ENCODE results near the gene KIAA0319L.
"Not testable (repeated sequence)": the region's sequence is repeated elsewhere in the genome, so short reads cannot be mapped to it uniquely, and the experiment has no call there.

Gene KIAA0319L

DNA sequence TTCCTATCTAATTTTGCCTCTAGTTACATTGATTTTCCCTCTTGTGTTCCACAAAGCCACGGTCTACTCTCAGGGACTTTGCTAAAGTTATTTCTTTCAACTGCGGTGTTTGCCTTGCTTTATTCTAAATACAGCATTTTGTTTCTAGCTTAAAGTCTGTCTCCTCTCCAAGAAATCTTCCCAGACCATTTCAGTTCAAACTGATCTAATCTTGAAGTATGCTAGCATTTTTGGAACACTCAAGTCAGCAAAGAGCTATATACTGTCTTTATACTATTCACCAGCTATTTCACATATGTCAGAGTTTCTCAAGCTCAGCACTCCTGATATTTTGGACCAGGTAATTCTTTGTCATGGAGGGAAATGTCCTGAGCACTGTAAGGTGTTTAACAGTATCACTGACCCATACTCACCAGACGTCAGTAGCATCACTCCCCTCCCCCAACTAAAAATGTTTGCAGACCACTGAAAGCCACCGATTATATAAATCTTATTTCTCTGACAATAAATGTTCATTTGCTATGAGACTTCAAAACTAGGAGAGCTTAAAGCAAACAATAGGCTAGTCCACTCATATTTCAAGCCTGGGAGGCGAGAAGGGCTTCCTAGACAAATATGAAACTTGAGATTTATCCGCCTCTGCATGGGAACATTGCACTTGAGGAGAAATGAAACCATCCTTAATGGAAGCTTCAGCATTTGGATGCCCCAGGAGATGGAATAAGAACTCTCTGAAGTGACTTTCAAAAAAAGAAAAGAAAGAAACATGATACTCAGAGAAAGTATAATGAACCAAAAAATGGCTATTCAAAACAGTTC, 81.1 kb downstream of the KIAA0319L start:
- no peaks in the 10 kb centered on the region for H3K27me3 ChIP-seq (ENCODE audit: insufficient read depth, low read length, poor library complexity)
- no peaks in the 10 kb centered on the region for H3K9me3 ChIP-seq (ENCODE audit: insufficient read depth, low read length, severe bottlenecking)
- TF ChIP-seq, protein P1, sequence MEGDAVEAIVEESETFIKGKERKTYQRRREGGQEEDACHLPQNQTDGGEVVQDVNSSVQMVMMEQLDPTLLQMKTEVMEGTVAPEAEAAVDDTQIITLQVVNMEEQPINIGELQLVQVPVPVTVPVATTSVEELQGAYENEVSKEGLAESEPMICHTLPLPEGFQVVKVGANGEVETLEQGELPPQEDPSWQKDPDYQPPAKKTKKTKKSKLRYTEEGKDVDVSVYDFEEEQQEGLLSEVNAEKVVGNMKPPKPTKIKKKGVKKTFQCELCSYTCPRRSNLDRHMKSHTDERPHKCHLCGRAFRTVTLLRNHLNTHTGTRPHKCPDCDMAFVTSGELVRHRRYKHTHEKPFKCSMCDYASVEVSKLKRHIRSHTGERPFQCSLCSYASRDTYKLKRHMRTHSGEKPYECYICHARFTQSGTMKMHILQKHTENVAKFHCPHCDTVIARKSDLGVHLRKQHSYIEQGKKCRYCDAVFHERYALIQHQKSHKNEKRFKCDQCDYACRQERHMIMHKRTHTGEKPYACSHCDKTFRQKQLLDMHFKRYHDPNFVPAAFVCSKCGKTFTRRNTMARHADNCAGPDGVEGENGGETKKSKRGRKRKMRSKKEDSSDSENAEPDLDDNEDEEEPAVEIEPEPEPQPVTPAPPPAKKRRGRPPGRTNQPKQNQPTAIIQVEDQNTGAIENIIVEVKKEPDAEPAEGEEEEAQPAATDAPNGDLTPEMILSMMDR (IDR thresholded peaks at IDR 0.05; ENCODE audit: borderline replicate concordance, extremely low read depth, low read length, poor library complexity, severe bottlenecking): no peak
- TF ChIP-seq EZH2 (IDR thresholded peaks at IDR 0.05; ENCODE audit: borderline replicate concordance, low read depth, low read length, severe bottlenecking): no peak
- no peak overlapping the region for H3K4me2 ChIP-seq (ENCODE audit: insufficient read depth, low read length)
- peaks cover 30% of the 10 kb centered on the region for H3K36me3 ChIP-seq (ENCODE audit: insufficient read depth, low read length)
- H3K4me1 ChIP-seq (ENCODE audit: insufficient read depth, low read length): no peaks in the 10 kb centered on the region
- no peak overlapping the region for H3K4me3 ChIP-seq (ENCODE audit: low read depth in 1 of 2, low read length in 2 of 2)
- H2AFZ ChIP-seq (ENCODE audit: low read depth, low read length): no peak overlapping the region
- no peaks in the 10 kb centered on the region for H4K20me1 ChIP-seq (ENCODE audit: insufficient read depth, low read length)
- ATAC-seq (ENCODE audit: insufficient read depth, low read depth) (no peak), DNase-seq (no peak)
- no peak overlapping the region for H3K9ac ChIP-seq (ENCODE audit: low read depth, low read length)
- H3K79me2 ChIP-seq (ENCODE audit: insufficient read depth, low read length): no peaks in the 10 kb centered on the region
- H3K27ac ChIP-seq (ENCODE audit: low read length): no peak overlapping the region

DNA sequence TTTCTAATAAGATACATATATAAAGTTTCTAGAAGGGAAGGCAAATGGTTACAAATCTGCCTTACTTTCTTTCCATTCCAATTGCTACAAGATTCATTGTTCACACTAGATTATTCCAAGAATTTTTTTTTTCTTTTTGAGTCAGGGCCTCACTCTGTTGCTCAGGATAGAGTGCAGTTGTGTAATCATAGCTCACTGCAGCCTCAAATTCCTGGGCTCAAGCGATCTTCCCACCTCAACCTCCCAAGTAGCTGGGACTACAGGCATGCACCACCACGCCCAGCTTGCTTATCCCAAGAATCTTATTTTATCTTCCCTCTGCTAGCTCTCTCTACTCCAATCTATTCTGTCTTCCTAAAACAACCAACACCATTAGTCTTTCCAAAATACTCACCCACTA, 81.8 kb downstream of the KIAA0319L start:
- H4K20me1 ChIP-seq (ENCODE audit: insufficient read depth, low read length): no peaks in the 10 kb centered on the region
- DNase-seq (no peak), ATAC-seq (ENCODE audit: insufficient read depth, low read depth) (no peak)
- peaks cover 36% of the 10 kb centered on the region for H3K36me3 ChIP-seq (ENCODE audit: insufficient read depth, low read length)
- TF ChIP-seq EZH2 (IDR thresholded peaks at IDR 0.05; ENCODE audit: borderline replicate concordance, low read depth, low read length, severe bottlenecking): no peak
- TF ChIP-seq, protein P1 (IDR thresholded peaks at IDR 0.05; ENCODE audit: borderline replicate concordance, extremely low read depth, low read length, poor library complexity, severe bottlenecking): no peak
- H3K27ac ChIP-seq (ENCODE audit: low read length): no peak overlapping the region
- H3K4me3 ChIP-seq (ENCODE audit: low read depth in 1 of 2, low read length in 2 of 2): no peak overlapping the region
- H3K27me3 ChIP-seq (ENCODE audit: insufficient read depth, low read length, poor library complexity): no peaks in the 10 kb centered on the region
- H3K9me3 ChIP-seq (ENCODE audit: insufficient read depth, low read length, severe bottlenecking): no peaks in the 10 kb centered on the region
- no peaks in the 10 kb centered on the region for H3K4me1 ChIP-seq (ENCODE audit: insufficient read depth, low read length)
- H3K4me2 ChIP-seq (ENCODE audit: insufficient read depth, low read length): no peak overlapping the region
- no peak overlapping the region for H3K9ac ChIP-seq (ENCODE audit: low read depth, low read length)
- H3K79me2 ChIP-seq (ENCODE audit: insufficient read depth, low read length): no peaks in the 10 kb centered on the region
- no peak overlapping the region for H2AFZ ChIP-seq (ENCODE audit: low read depth, low read length)

DNA sequence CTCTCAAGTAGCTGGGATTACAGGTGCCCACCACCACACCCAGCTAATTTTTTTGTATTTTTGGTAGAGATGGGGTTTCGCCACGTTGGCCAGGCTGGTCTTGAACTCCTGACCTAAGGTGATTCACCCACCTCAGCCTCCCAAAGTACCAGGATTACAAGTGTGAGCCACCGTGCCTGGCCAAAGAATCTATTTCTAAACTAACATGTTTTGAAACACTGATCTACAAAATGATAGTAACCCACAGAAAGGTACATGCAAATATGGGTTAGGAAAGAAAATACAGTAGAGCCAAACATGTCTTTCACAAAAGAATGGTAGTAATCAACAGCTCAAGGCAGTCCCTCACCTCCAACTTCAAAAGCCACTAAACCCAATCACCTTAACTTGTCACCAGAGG, 84.0 kb downstream of the KIAA0319L start:
- H3K36me3 ChIP-seq (ENCODE audit: insufficient read depth, low read length): peaks cover 54% of the 10 kb centered on the region
- not testable (repeated sequence) for H3K9me3 ChIP-seq (ENCODE audit: insufficient read depth, low read length, severe bottlenecking); H3K27me3 ChIP-seq (ENCODE audit: insufficient read depth, low read length, poor library complexity); H2AFZ ChIP-seq (ENCODE audit: low read depth, low read length); H3K4me3 ChIP-seq (ENCODE audit: low read depth in 1 of 2, low read length in 2 of 2); DNase-seq; H4K20me1 ChIP-seq (ENCODE audit: insufficient read depth, low read length); ATAC-seq (ENCODE audit: insufficient read depth, low read depth); H3K27ac ChIP-seq (ENCODE audit: low read length); H3K4me2 ChIP-seq (ENCODE audit: insufficient read depth, low read length); H3K9ac ChIP-seq (ENCODE audit: low read depth, low read length); H3K79me2 ChIP-seq (ENCODE audit: insufficient read depth, low read length); H3K4me1 ChIP-seq (ENCODE audit: insufficient read depth, low read length)

DNA sequence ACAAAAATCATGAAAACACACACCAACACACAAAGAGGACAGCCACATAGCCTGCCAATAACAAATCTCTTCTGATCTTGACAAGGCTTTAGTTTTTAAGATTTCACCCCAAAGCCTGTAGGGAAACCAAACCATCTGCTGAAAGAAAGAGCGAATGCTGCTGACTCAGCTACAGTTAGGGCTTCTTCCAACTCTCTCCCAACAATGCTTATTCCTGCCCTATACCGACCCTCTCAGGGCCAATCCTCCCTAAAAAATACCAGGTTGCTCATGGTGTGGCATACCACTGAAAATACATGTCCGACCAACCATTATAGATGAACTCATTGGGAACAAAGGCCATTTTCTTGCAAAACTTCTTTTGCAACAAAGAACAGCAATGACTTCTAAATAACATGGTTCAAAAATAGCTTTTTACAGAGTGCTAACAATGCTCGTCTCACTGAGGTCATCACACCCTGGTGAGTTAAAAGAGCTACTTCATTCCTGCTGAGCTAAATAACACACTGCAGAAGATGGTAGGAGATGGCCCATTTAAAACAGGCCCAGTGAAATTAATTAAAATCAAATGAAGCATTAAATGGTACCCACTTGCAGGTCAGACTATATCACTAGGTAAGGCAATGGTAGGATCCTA, 86.1 kb downstream of the KIAA0319L start:
- peaks cover 55% of the 10 kb centered on the region for H3K36me3 ChIP-seq (ENCODE audit: insufficient read depth, low read length)
- TF ChIP-seq, protein P1 (IDR thresholded peaks at IDR 0.05; ENCODE audit: borderline replicate concordance, extremely low read depth, low read length, poor library complexity, severe bottlenecking): no peak
- TF ChIP-seq EZH2 (IDR thresholded peaks at IDR 0.05; ENCODE audit: borderline replicate concordance, low read depth, low read length, severe bottlenecking): no peak
- H3K9me3 ChIP-seq (ENCODE audit: insufficient read depth, low read length, severe bottlenecking): no peaks in the 10 kb centered on the region
- no peak overlapping the region for H2AFZ ChIP-seq (ENCODE audit: low read depth, low read length)
- H3K27me3 ChIP-seq (ENCODE audit: insufficient read depth, low read length, poor library complexity): no peaks in the 10 kb centered on the region
- no peak overlapping the region for H3K9ac ChIP-seq (ENCODE audit: low read depth, low read length)
- no peaks in the 10 kb centered on the region for H3K4me1 ChIP-seq (ENCODE audit: insufficient read depth, low read length)
- no peaks in the 10 kb centered on the region for H3K79me2 ChIP-seq (ENCODE audit: insufficient read depth, low read length)
- DNase-seq (no peak), ATAC-seq (ENCODE audit: insufficient read depth, low read depth) (no peak)
- no peak overlapping the region for H3K27ac ChIP-seq (ENCODE audit: low read length)
- H3K4me3 ChIP-seq (ENCODE audit: low read depth in 1 of 2, low read length in 2 of 2): no peak overlapping the region
- no peak overlapping the region for H3K4me2 ChIP-seq (ENCODE audit: insufficient read depth, low read length)
- H4K20me1 ChIP-seq (ENCODE audit: insufficient read depth, low read length): no peaks in the 10 kb centered on the region
